Peyer's patch (tissue), 4 donors: ENCODE data around the gene CIAO1. TPM values are rescaled to one million over a fixed set of nuclear protein-coding genes. Genes with fewer than 3 reads are reported as not detected.
A peak's percentile ranks its signal among the peaks of the same experiment; 100 is the strongest.

Experiments
- DNase-seq, 3 donors: peaks; one replicate each; pipeline ENCODE4 v3.0.0-alpha.2; 2017 to 2019
- H3K27ac ChIP-seq, 4 donors: fragments of 200-600 bp; sonication (generic); one replicate each; pipeline ENCODE4 v1.5.1; 2016 to 2019
- H3K27me3 ChIP-seq, 2 donors: fragments of 200-600 bp; sonication (generic); one replicate each; pipeline ENCODE4 v1.5.1; 2019
- H3K36me3 ChIP-seq, 3 donors: fragments of 200-600 bp; sonication (generic); one replicate each; pipeline ENCODE4 v1.5.1; 2016 to 2019
- H3K4me1 ChIP-seq, 4 donors: fragments of 200-600 bp; sonication (generic); one replicate each; pipeline ENCODE4 v1.5.1; 2016 to 2019
- H3K4me3 ChIP-seq, 4 donors: fragments of 200-600 bp; sonication (generic); 1 replicate in 3 of 4; 2 replicates in 1 of 4; pipeline ENCODE4 v1.5.1; 2016 to 2019; ENCODE audit warnings: mild to moderate bottlenecking in 1 of 4
- H3K9me3 ChIP-seq, 4 donors: fragments of 200-600 bp; sonication (generic); one replicate each; pipeline ENCODE4 v1.5.1; 2016 to 2019; ENCODE audit warnings: mild to moderate bottlenecking in 1 of 4
- CTCF ChIP-seq, 6 experiments: fragments of 450-650 bp in 4 of 6; fragments of 200-600 bp in 2 of 6; sonication (generic) in 1 of 6; IDR thresholded peaks; one replicate each; pipeline ENCODE4 v1.5.1; 2017 to 2019; ENCODE audit warnings: antibody characterized with exemption in 6 of 6, mild to moderate bottlenecking in 3 of 6, moderate library complexity in 1 of 6
- POLR2A ChIP-seq, 2 donors: fragments of 450-650 bp; IDR thresholded peaks; one replicate each; pipeline ENCODE4 v1.5.1; 2017; ENCODE audit warnings: antibody characterized with exemption in 2 of 2, mild to moderate bottlenecking in 2 of 2, moderate library complexity in 2 of 2
- total RNA-seq, 4 donors: library from RNA; depleted of rRNA; stranded (reverse); fragments of >200 nt; gene quantifications; one replicate each; pipeline ENCODE4 v1.1.0, GENCODE V29; 2016

Gene CIAO1
- total RNA-seq, 4 donors from 2014 or later = 131 to 189 (median 154) TPM

GRCh38 chr2:96233436-96233835 lies 32.6 kb upstream of the CIAO1 start:
- no peaks in the 10 kb centered on the region for H3K9me3 ChIP-seq
- no peaks in the 10 kb centered on the region for H3K4me1 ChIP-seq
- no peaks in the 10 kb centered on the region for H3K36me3 ChIP-seq
- H3K27me3 ChIP-seq = no peaks in the 10 kb centered on the region
- no peak overlapping the region for H3K27ac ChIP-seq
- TF ChIP-seq CTCF (IDR thresholded peaks at IDR 0.05) = no peak
- TF ChIP-seq POLR2A (IDR thresholded peaks at IDR 0.05) = no peak
- DNase-seq = no peak
- no peak overlapping the region for H3K4me3 ChIP-seq

DNA sequence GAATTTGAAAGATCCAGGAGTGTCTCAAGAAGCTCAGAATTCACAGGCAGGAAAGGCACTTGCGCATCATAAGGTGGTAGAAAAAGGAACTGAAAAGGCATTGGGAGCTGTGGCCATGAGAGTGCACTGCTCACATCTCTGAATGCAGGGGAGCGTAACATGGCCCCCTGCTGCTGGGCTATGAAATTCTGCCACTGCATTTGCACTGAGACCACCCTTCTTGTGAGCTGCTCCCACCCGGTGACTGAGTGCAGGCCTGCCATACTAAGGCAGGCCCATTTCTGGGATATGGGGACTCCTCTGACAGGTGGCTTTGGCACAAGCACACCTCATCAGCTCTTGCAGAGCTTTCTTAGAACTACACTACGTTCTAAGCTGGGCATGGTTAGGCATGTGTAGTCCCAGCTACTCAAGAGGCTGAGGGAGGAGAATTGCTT lies 32.1 kb upstream of the CIAO1 start:
- peak in 1 of 3 donors; percentile 51 for DNase-seq
- no peaks in the 10 kb centered on the region for H3K4me1 ChIP-seq
- H3K9me3 ChIP-seq = no peaks in the 10 kb centered on the region
- H3K27me3 ChIP-seq = no peaks in the 10 kb centered on the region
- H3K36me3 ChIP-seq = no peaks in the 10 kb centered on the region
- H3K27ac ChIP-seq = no peak overlapping the region
- no peak for TF ChIP-seq POLR2A (IDR thresholded peaks at IDR 0.05)
- TF ChIP-seq CTCF (IDR thresholded peaks at IDR 0.05) = peak in 3 of 6 experiments; percentile 8 to 23 (median 11)
- no peak overlapping the region for H3K4me3 ChIP-seq

- DNase-seq = peak in 1 of 3 donors; percentile 58
Measured at GRCh38 chr2:96236882-96237281, 29.1 kb upstream of the CIAO1 start.

GRCh38 chr2:96238266-96238665 lies 27.8 kb upstream of the CIAO1 start:
- Histone ChIP-seq H3K27me3 (no peaks in the 10 kb centered on the region), H3K27ac (no peak overlapping the region), H3K36me3 (no peaks in the 10 kb centered on the region), H3K4me1 (peaks cover 0 to 8% (median 3%) of the 10 kb centered on the region in 4 donors), H3K9me3 (no peaks in the 10 kb centered on the region), H3K4me3 (no peak overlapping the region)
- TF ChIP-seq POLR2A (IDR thresholded peaks at IDR 0.05) = no peak
- TF ChIP-seq CTCF (IDR thresholded peaks at IDR 0.05) = no peak
- no peak for DNase-seq

More at GRCh38 chr2:96236882-96237281, 29.1 kb upstream of the CIAO1 start:
- Histone ChIP-seq H3K4me3 (no peak overlapping the region), H3K9me3 (no peaks in the 10 kb centered on the region), H3K27ac (no peak overlapping the region), H3K36me3 (no peaks in the 10 kb centered on the region), H3K27me3 (no peaks in the 10 kb centered on the region), H3K4me1 (peaks cover 0 to 8% (median 3%) of the 10 kb centered on the region in 4 donors)
- TF ChIP-seq CTCF (IDR thresholded peaks at IDR 0.05) (no peak), POLR2A (IDR thresholded peaks at IDR 0.05) (no peak)

GRCh38 chr2:96239091-96239490 lies 26.9 kb upstream of the CIAO1 start:
- no peak overlapping the region for H3K4me3 ChIP-seq
- no peaks in the 10 kb centered on the region for H3K27me3 ChIP-seq
- DNase-seq = no peak
- H3K27ac ChIP-seq = no peak overlapping the region
- TF ChIP-seq CTCF (IDR thresholded peaks at IDR 0.05) = no peak
- no peak for TF ChIP-seq POLR2A (IDR thresholded peaks at IDR 0.05)
- H3K4me1 ChIP-seq = peaks cover 0 to 8% (median 3%) of the 10 kb centered on the region in 4 donors
- H3K36me3 ChIP-seq = no peaks in the 10 kb centered on the region
- H3K9me3 ChIP-seq = no peaks in the 10 kb centered on the region
